Neural cell (in vitro differentiated cells): ENCODE results near the gene ANO5. TPM values are rescaled to one million over a fixed set of nuclear protein-coding genes. Genes with fewer than 3 reads are reported as not detected.

Experiments used
- H2AFZ ChIP-seq: fragments of 200-600, 300-800 bp; sonication (generic), shearing (Covaris generic); 2 replicates; pipeline ENCODE4 v1.6.0; 2014; ENCODE audit warnings: low read depth, mild to moderate bottlenecking, antibody characterized with exemption, low read length, moderate library complexity
- H3F3A ChIP-seq: fragments of 200-600 bp; shearing (Covaris generic); 2 replicates; pipeline ENCODE4 v1.6.1; 2016; ENCODE audit warnings: mild to moderate bottlenecking, moderate library complexity, mixed read lengths, antibody characterized with exemption, low read length; ENCODE audit not compliant: insufficient read depth, poor library complexity, severe bottlenecking
- H3K27ac ChIP-seq: fragments of 200-600, 300-800 bp; sonication (generic), shearing (Covaris generic); 2 replicates; pipeline ENCODE4 v1.5.1; 2014; ENCODE audit warnings: mild to moderate bottlenecking, low read length, moderate library complexity
- H3K27me3 ChIP-seq: fragments of 300-800, 200-600 bp; sonication (generic), shearing (Covaris generic); 2 replicates; pipeline ENCODE4 v1.6.0; 2014; ENCODE audit warnings: mild to moderate bottlenecking, low read depth, low read length, moderate library complexity; ENCODE audit not compliant: insufficient read depth
- H3K36me3 ChIP-seq: fragments of 300-800, 200-600 bp; sonication (generic), shearing (Covaris generic); 2 replicates; pipeline ENCODE4 v1.5.1; 2014; ENCODE audit warnings: mild to moderate bottlenecking, antibody characterized with exemption, low read length, moderate library complexity; ENCODE audit not compliant: insufficient read depth
- H3K4me2 ChIP-seq: fragments of 300-800, 200-600 bp; sonication (generic), shearing (Covaris generic); 2 replicates; pipeline ENCODE4 v1.6.0; 2014; ENCODE audit warnings: mild to moderate bottlenecking, low read length
- H3K4me3 ChIP-seq: fragments of 300-800, 200-600 bp; sonication (generic), shearing (Covaris generic); 2 replicates; pipeline ENCODE4 v1.5.1; 2014; ENCODE audit warnings: mild to moderate bottlenecking, low read length, moderate library complexity
- H3K79me2 ChIP-seq: fragments of 200-600 bp; shearing (Covaris generic); replicated peaks from 2 replicates; pipeline ENCODE4 v1.6.0; 2014; ENCODE audit warnings: mild to moderate bottlenecking, low read length, moderate library complexity; ENCODE audit not compliant: insufficient read depth
- H3K9ac ChIP-seq: fragments of 300-800, 200-600 bp; sonication (generic), shearing (Covaris generic); 2 replicates; pipeline ENCODE4 v1.6.1; 2016; ENCODE audit warnings: mild to moderate bottlenecking, low read length, mixed read lengths
- H3K9me2 ChIP-seq: fragments of 200-600 bp; shearing (Covaris generic); 2 replicates; pipeline ENCODE4 v1.6.1; 2016; ENCODE audit warnings: mild to moderate bottlenecking, low read length, mixed read lengths; ENCODE audit not compliant: insufficient read depth
- H3K9me3 ChIP-seq: fragments of 200-600, 300-800 bp; sonication (generic), shearing (Covaris generic); 2 replicates; pipeline ENCODE4 v1.6.1; 2016; ENCODE audit warnings: mild to moderate bottlenecking, mixed run types, low read length, moderate library complexity, mixed read lengths
- H4K20me1 ChIP-seq: fragments of 200-600 bp; shearing (Covaris generic); 2 replicates; pipeline ENCODE4 v1.6.1; 2016; ENCODE audit warnings: mild to moderate bottlenecking, mixed run types; ENCODE audit not compliant: insufficient read depth
- EP300 ChIP-seq: fragments of 450-650 bp; conservative IDR thresholded peaks from 2 replicates; pipeline ENCODE4 v1.6.1; 2014; ENCODE audit warnings: antibody characterized with exemption, mild to moderate bottlenecking, moderate library complexity; ENCODE audit not compliant: poor library complexity, severe bottlenecking
- EZH2 ChIP-seq: fragments of 200-600, 300-800 bp; shearing (Covaris generic), sonication (generic); IDR thresholded peaks from 2 replicates; pipeline ENCODE4 v1.6.1; 2014; ENCODE audit warnings: antibody characterized with exemption, low read length, borderline replicate concordance, mild to moderate bottlenecking; ENCODE audit not compliant: insufficient read depth, poor library complexity, severe bottlenecking
- MXI1 ChIP-seq: fragments of 450-650 bp; conservative IDR thresholded peaks from 2 replicates; pipeline ENCODE4 v1.6.1; 2014; ENCODE audit warnings: antibody characterized with exemption, mild to moderate bottlenecking; ENCODE audit not compliant: poor library complexity, severe bottlenecking
- POLR2AphosphoS5 ChIP-seq: IDR thresholded peaks from 2 replicates; pipeline ENCODE4 v1.6.1; 2012
- RAD21 ChIP-seq: fragments of 450-650 bp; conservative IDR thresholded peaks from 2 replicates; pipeline ENCODE4 v1.6.1; 2014; ENCODE audit warnings: antibody characterized with exemption, mild to moderate bottlenecking, moderate library complexity
- SMC3 ChIP-seq: fragments of 450-650 bp; conservative IDR thresholded peaks from 2 replicates; pipeline ENCODE4 v1.6.1; 2014; ENCODE audit warnings: antibody characterized with exemption, mild to moderate bottlenecking, moderate library complexity; ENCODE audit not compliant: poor library complexity
- TAF1 ChIP-seq: IDR thresholded peaks from 2 replicates; pipeline ENCODE4 v1.6.1; 2012; ENCODE audit warnings: low read depth
- polyA plus RNA-seq: library from polyadenylated mRNA; depleted of rRNA; stranded (reverse); fragments of >200 nt; gene quantifications from 2 replicates; pipeline ENCODE4 v1.2.3, GENCODE V29; 2014
- TF ChIP-seq, protein P1 (sequence below): IDR thresholded peaks from 2 replicates; pipeline ENCODE4 v1.6.1; 2012; ENCODE audit warnings: borderline replicate concordance
- TF ChIP-seq, protein P2 (sequence below): fragments of 450-650 bp; IDR thresholded peaks from 2 replicates; pipeline ENCODE4 v1.5.1; 2014; ENCODE audit warnings: antibody characterized with exemption, mild to moderate bottlenecking, moderate library complexity; ENCODE audit not compliant: poor library complexity, severe bottlenecking

ANO5 gene
- polyA plus RNA-seq, 1 donor from 2014 or later, result 3.6 TPM

DNA sequence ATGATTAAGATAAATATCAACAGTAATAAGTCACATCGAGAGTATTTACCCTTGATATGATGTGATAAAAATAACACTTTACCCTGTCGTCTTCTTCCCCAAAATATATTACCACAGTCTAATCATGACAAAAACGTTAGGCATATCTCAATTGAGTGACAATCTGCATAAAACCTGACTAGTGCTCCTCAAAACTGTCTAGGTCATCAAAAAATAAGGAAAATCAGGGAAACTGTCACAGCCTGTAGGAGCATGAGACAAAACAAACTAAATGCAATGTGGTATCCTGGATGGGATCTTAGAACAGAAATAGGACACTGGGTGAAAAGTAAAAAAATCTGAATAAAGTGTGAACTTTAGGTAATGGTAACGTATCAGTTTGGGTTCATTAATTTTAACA is 19.4 kb upstream of the ANO5 start:
- no peak overlapping the region for H3K27ac ChIP-seq
- H4K20me1 ChIP-seq, result no peaks in the 10 kb centered on the region
- H3K9me2 ChIP-seq, result no peaks in the 10 kb centered on the region
- H3K79me2 ChIP-seq, result no peaks in the 10 kb centered on the region
- H3K36me3 ChIP-seq, result no peaks in the 10 kb centered on the region
- H2AFZ ChIP-seq, result no peak overlapping the region
- no peaks in the 10 kb centered on the region for H3K9me3 ChIP-seq
- TF ChIP-seq MXI1 (no peak), EP300 (no peak), TAF1 (no peak), RAD21 (no peak), POLR2AphosphoS5 (no peak), EZH2 (no peak), SMC3 (no peak)
- TF ChIP-seq, protein P1, sequence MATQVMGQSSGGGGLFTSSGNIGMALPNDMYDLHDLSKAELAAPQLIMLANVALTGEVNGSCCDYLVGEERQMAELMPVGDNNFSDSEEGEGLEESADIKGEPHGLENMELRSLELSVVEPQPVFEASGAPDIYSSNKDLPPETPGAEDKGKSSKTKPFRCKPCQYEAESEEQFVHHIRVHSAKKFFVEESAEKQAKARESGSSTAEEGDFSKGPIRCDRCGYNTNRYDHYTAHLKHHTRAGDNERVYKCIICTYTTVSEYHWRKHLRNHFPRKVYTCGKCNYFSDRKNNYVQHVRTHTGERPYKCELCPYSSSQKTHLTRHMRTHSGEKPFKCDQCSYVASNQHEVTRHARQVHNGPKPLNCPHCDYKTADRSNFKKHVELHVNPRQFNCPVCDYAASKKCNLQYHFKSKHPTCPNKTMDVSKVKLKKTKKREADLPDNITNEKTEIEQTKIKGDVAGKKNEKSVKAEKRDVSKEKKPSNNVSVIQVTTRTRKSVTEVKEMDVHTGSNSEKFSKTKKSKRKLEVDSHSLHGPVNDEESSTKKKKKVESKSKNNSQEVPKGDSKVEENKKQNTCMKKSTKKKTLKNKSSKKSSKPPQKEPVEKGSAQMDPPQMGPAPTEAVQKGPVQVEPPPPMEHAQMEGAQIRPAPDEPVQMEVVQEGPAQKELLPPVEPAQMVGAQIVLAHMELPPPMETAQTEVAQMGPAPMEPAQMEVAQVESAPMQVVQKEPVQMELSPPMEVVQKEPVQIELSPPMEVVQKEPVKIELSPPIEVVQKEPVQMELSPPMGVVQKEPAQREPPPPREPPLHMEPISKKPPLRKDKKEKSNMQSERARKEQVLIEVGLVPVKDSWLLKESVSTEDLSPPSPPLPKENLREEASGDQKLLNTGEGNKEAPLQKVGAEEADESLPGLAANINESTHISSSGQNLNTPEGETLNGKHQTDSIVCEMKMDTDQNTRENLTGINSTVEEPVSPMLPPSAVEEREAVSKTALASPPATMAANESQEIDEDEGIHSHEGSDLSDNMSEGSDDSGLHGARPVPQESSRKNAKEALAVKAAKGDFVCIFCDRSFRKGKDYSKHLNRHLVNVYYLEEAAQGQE, result no peak
- TF ChIP-seq, protein P2, sequence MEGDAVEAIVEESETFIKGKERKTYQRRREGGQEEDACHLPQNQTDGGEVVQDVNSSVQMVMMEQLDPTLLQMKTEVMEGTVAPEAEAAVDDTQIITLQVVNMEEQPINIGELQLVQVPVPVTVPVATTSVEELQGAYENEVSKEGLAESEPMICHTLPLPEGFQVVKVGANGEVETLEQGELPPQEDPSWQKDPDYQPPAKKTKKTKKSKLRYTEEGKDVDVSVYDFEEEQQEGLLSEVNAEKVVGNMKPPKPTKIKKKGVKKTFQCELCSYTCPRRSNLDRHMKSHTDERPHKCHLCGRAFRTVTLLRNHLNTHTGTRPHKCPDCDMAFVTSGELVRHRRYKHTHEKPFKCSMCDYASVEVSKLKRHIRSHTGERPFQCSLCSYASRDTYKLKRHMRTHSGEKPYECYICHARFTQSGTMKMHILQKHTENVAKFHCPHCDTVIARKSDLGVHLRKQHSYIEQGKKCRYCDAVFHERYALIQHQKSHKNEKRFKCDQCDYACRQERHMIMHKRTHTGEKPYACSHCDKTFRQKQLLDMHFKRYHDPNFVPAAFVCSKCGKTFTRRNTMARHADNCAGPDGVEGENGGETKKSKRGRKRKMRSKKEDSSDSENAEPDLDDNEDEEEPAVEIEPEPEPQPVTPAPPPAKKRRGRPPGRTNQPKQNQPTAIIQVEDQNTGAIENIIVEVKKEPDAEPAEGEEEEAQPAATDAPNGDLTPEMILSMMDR, result no peak
- no peak overlapping the region for H3K9ac ChIP-seq
- H3K4me3 ChIP-seq, result no peak overlapping the region
- H3K27me3 ChIP-seq, result no peaks in the 10 kb centered on the region
- no peaks in the 10 kb centered on the region for H3F3A ChIP-seq
- H3K4me2 ChIP-seq, result no peak overlapping the region

DNA sequence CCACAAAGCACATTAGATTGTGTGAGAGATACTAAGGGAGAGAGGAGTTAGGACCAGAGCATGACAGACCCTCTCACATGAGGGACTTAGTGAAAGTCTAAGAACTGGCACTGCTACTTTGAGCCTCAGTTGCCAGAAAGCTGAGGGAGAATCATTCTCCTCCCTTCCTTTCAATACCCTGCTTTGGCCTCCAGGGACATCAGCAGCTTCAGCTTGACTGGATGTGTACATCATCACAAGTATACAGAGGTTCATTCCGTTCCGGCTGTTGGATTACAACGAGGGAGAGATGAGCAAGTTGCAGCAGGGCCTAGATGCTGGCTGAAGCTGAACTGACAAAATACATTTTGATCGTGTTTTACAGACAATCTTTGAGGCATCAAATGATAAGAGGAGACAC is 15.7 kb upstream of the ANO5 start:
- H3K27ac ChIP-seq, result no peak overlapping the region
- no peak overlapping the region for H2AFZ ChIP-seq
- no peak overlapping the region for H3K4me2 ChIP-seq
- H4K20me1 ChIP-seq, result no peaks in the 10 kb centered on the region
- no peaks in the 10 kb centered on the region for H3F3A ChIP-seq
- H3K4me3 ChIP-seq, result no peak overlapping the region
- no peak for TF ChIP-seq TAF1
- TF ChIP-seq EP300, result no peak
- no peak for TF ChIP-seq MXI1
- TF ChIP-seq, protein P2, result no peak
- TF ChIP-seq, protein P1, result no peak
- no peak for TF ChIP-seq RAD21
- no peak for TF ChIP-seq SMC3
- no peak for TF ChIP-seq POLR2AphosphoS5
- no peak for TF ChIP-seq EZH2
- no peaks in the 10 kb centered on the region for H3K9me2 ChIP-seq
- H3K9me3 ChIP-seq, result no peaks in the 10 kb centered on the region
- H3K79me2 ChIP-seq, result no peaks in the 10 kb centered on the region
- H3K27me3 ChIP-seq, result no peaks in the 10 kb centered on the region
- H3K36me3 ChIP-seq, result no peaks in the 10 kb centered on the region
- no peak overlapping the region for H3K9ac ChIP-seq
